ENCODE data around the gene FAF1.

DNA sequence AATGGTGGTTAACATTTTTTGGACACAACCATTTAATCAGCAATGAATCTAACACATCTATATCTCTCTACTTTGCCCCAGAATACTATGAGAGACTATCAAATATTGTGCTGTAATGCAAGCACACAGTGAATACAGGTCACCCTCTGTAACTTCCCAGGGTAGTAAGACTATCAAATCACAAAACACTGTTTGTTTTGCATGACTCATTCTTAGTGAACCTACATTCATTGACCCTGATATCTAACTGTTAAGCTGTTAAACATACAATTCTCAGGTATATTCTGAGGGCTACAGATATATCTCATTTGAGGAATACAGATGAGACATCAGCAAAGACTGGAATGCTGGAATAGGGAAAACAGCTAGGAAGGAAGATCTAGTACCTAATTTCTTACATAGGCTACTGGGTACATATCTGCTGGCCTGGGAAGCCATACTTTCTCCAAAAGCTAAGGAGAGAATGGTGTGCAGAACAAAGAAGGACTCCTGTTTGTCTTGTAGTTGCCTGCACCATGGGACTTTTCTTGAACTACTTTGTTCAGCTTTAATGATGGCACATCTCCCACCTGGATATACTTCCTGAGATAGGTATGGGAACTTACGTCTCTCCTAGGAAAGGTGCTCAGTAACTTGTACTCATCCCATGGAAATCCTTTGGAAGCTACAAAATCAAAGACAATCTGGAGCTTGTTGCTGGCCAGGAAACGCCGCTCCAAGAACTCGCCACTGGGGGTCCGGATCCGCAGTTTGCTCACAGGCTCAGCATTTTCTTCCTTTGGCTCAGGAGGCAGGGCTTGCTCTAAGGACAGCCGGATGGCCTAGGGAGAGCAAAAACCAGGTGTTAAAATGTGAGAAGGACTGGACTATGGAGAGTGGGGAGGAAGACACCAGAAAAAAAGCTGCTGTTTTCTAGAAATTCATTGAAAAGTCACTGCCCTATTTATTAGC is 484.9 kb downstream of the FAF1 start:
- TF ChIP-seq CTCF (IDR thresholded peaks at IDR 0.05): no peak
- TF ChIP-seq POLR2A (IDR thresholded peaks at IDR 0.05): no peak

Measured in lower leg skin (tissue), 3 donors.